NCI-H1694 (cell line): ENCODE data around the gene LRBA.
"Not testable (repeated sequence)": the region's sequence is repeated elsewhere in the genome, so short reads cannot be mapped to it uniquely, and the experiment has no call there.

Source experiments
- DNase-seq: peaks from one replicate; lab custom pipeline; 2025; lab: John Stamatoyannopoulos, UW

LRBA gene

GRCh38 chr4:150664935-150665334 is 350.1 kb downstream of the LRBA start:
- DNase-seq, result no peak

- DNase-seq, result no peak
Measured at GRCh38 chr4:150662686-150663085, 352.4 kb downstream of the LRBA start.

DNA sequence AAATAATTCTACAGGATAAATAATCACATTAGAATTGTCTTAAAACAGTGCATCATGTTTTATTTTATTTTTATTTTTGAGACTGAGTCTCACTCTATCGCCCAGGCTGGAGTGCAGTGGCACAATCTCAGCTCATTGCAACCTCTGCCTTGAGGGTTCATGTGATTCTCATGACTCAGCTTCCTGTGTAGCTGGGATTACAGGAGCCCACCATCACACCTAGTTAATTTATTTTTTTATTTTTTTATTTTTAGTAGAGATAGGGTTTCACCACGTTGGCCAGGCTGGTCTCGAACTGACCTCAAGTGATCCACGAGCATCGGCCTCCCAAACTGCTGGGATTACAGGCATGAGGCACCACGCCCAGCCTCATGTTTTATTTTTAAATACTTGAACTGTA is 353.5 kb downstream of the LRBA start:
- not testable (repeated sequence) for DNase-seq

GRCh38 chr4:150658258-150658657 is 356.8 kb downstream of the LRBA start:
- not testable (repeated sequence) for DNase-seq

DNA sequence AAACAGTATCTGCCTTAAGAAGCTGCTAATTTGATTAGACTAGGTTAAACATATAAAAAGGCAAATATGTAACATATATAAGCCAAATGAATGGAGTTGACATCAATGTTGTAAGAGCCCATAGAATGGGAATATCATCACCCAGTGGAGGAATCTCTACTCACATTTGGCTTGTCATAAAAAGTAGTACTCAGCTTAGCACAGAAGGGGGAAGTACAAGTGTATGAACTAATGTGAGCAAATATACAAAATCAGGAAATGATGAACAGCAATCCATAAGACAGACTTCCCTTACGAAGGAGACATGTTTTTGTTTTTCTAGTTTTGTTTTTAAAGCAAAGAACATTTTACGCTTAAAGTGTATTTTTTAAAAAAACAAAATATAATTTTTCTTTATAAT is 358.2 kb downstream of the LRBA start:
- DNase-seq, result no peak

- DNase-seq, result no peak
Measured at GRCh38 chr4:150650751-150651150, 364.3 kb downstream of the LRBA start.

GRCh38 chr4:150648123-150648522 is 367.0 kb downstream of the LRBA start:
- DNase-seq, result no peak

DNA sequence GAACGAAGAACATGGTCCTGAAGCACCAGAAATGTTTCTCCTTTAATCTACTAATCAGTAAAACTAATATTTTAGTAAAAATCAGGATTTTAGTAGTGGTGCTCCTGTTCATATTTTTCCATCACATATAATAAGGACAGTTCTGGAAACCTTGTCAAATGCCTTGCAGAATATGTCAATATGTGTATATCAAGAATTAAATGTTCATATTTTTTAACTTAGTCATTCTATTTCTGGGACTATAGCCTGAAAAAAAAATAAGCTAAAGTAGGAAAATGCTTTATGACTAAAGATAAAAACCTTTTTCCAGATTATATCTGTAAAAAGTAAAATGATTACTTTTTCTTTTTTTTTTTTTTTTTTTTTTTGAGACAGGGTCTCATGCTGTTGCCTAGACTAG is 368.1 kb downstream of the LRBA start:
- DNase-seq, result no peak

GRCh38 chr4:150641612-150642011 is 373.5 kb downstream of the LRBA start:
- no peak for DNase-seq

DNA sequence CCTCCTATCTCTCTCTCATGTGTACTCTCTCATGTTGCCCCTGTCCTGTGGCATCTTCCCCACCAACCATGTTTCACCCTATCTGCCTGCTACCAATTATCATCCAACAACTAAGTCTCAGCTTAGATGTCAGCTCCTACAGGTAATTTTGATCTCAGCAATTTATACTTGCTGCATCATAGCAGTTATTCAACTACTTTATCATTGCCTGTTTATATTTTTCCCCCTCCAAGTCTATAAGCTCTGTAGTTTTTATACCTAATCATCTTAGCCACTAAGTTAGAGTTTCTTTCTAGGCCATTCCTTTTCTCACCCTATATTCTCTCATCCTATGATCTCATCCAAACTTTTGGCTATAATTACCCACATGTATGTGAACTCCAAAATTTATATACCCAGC is 382.4 kb downstream of the LRBA start:
- DNase-seq, result no peak

DNA sequence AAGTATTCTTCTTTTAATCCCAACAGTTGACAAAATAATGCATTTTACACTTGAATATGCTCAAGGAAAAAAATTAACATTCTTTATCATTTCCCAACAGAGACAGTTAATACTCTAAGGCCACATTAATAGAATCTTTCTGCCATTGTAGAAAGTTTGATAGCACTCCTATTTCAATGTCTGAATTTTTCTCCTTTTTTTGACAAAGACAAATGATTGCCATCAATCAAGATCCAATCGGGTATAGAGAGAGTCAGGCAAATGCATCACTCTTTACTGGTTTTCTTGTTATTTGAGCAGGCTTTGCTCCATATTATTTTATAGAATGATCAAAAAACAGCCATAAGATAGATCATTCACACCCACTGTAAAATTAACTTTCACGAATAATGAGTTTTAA is 387.0 kb downstream of the LRBA start:
- no peak for DNase-seq

DNA sequence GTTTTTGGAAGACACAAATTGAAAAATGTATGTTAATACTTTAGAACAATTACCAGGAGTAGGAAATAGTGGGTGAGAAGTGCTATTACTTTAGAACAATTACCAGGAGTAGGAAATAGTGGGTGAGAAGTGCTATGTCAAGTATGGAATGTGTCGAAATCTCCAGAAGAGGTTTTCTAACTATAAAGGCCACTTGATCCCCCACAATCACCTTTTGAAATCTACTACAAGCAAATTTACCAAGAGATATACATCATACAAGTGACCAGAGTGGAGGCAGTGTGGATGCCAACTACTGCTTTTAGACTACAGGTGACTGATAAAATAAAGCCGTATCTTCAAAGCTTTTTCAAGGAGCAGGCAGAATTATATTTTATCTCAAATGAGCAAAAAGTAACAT is 390.1 kb downstream of the LRBA start:
- DNase-seq, result no peak

DNA sequence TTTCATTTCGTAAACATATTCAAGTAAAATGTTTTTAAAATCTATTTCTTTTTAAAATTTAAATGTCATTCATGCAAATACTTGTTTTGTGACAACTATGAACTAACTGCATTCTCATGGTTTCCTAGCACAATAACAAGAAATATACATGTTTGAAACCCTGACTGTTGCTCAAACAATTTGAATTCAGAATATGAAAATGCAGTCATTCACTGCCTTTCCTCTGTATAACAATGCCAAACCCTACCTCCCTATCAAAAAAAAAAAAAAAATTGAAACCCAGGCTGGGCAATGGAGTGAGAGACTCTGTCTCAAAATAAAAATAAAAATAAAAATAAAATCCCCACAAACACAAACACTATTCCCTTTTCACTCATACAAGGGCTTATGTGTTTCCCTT is 391.0 kb downstream of the LRBA start:
- DNase-seq, result no peak

- DNase-seq, result no peak
Measured at GRCh38 chr4:150619042-150619441, 396.0 kb downstream of the LRBA start.

- DNase-seq, result no peak
Measured at GRCh38 chr4:150609131-150609530, 406.0 kb downstream of the LRBA start.

- no peak for DNase-seq
Measured at GRCh38 chr4:150600812-150601445, 414.2 kb downstream of the LRBA start.

DNA sequence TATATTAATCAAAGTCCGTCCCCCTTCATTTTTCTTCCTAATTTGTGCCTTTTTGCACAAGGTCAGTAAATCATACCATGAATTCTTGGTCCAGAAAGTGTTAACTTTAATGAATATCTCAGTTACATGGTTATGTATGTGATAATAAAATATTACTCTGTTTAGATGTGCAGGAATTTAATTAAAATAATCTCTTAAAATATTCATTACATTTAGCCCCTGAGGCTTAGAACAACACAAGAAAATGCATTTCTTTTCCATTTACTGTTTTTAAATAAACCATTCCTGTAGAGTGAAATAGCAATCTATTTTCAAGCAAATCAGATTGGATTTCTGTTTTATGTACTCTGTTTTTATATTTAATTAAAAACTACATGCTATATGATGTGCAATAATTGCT is 415.5 kb downstream of the LRBA start:
- no peak for DNase-seq

GRCh38 chr4:150598909-150599308 is 416.2 kb downstream of the LRBA start:
- peak; percentile 18 for DNase-seq

GRCh38 chr4:150593996-150594395 is 421.1 kb downstream of the LRBA start:
- peak; percentile 70 for DNase-seq

DNA sequence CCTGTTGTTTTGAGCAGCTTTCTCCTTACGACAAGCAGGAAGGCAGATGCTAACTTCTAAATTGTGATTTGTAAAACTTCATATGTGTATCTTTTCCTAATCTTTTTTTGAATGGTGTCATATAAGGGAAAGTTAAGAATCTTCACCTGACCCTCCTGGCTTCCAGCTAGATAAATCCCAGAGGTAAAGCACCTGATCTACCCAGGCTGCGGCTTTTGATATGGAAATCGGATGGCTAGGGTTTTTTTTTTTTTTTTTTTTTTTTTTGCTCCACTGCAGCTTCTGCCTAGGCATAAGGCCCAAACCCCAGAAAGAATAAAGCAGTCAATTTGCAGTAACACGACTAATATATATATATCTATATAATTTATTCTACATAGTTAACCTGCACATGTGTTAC is 423.2 kb downstream of the LRBA start:
- no peak for DNase-seq

GRCh38 chr4:150591406-150591805 is 423.7 kb downstream of the LRBA start:
- peak; percentile 8 for DNase-seq

DNA sequence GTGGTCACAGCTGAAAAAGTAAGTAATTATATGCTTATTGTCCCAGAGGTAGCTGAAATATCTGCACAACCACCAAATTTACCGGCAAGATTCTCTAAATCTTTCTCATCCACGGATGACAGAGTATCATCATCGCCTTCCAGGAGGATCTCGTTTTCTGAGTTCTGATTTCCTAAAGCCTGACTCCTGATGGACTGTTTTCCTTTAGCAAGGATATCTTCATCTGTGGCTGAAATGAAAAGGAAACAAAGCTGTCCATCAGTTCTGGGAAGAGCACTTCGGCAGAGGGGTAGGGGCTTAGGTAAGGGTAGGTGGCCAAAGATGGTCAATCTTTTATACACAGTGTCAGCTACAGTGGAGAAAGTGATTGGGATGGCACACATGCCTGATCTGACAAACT is 424.5 kb downstream of the LRBA start:
- no peak for DNase-seq

DNA sequence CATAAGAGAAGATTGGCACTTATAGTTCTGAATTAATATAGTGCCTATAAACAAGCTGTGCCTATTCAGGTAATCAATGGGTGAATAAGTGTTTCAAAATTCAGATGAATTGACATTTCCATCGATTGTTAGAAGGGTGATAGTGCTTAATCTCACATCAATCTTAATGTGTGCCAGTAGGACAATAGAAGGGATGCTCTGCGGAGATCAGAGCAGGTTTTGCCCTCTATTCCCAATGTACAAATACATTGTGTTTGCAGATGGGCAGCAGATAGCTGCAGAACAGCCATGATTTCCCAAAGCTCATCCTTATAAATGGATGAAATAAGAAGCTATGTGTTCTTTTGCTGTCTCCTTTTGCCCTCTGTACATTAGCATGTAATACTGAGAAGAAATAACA is 425.9 kb downstream of the LRBA start:
- DNase-seq, result no peak

GRCh38 chr4:150588316-150588715 is 426.8 kb downstream of the LRBA start:
- no peak for DNase-seq
